ENCODE data around the gene PRDM15. TPM values are rescaled to one million over a fixed set of nuclear protein-coding genes. Genes with fewer than 3 reads are reported as not detected.

The PRDM15 gene
- total and polyA plus RNA-seq, 2 experiments from 2014 or later, result 3.0 to 10.6 TPM

DNA sequence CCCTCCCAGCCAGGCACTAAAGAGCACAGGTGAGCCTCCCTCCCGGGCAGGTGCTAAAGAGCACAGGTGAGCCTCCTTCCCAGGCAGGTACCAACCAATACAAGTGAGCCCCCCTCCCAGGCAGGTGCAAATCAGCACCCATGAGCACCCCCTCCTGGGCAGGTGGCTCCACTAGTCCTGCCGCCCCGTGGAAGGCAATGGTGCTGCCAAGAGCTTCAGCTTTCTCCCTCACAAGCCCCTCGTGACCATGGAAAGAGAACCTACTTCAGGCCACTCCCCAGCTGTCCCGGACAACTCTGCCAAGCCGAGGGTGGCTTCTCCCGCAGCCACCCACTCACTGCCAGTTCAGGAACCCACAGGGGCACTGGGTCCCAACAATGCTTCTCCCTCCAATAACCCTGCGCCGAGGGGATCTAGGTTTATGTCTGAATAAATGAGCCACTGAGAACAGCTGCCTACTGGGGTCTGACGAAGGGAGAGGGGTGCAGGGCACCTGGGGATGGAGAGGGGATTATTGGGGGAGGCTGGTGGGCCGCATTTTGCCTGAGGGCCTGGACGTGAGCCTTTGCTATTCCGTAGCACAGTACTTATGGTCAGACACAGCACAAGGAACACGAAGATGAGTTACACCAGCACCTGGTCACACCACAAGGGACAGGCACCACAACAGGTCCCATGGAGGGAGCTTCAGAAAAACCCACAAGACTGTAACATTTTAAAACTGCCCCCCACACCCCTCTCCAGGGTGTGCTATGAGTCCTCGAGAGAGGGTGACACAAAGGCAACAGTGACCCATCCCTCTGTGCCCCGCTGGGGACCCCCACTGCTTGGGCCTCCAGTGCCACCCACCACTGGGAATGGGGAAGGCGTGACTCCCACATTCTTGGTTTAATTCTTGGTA, 46.3 kb downstream of the PRDM15 start:
- Histone ChIP-seq H3K27me3 (ENCODE audit: insufficient read depth) (no peaks in the 10 kb centered on the region), H3K27ac (ENCODE audit: low read depth) (no peak overlapping the region), H3K4me3 (no peak overlapping the region), H4K20me1 (replicated peaks; ENCODE audit: insufficient read depth) (no peaks in the 10 kb centered on the region; the same call in 1 of the 2 replicates), H3F3A (replicated peaks; ENCODE audit: low read depth) (no peaks in the 10 kb centered on the region), H3K9me2 (ENCODE audit: insufficient read depth) (0 out of 2 replicates have a peak, but pooled peaks cover 5% of the 10 kb centered on the region), H3K36me3 (ENCODE audit: insufficient read depth) (no peaks in the 10 kb centered on the region; the same call in 1 of the 2 replicates), H3K4me2 (no peak overlapping the region), H2AFZ (no peak overlapping the region), H3K4me1 (ENCODE audit: insufficient read depth) (peaks cover 15% of the 10 kb centered on the region), H3K79me2 (replicated peaks; ENCODE audit: insufficient read depth) (no peaks in the 10 kb centered on the region)
- peaks cover 24% of the 10 kb centered on the region for H3K4me1 Mint-ChIP-seq
- peaks cover 20% of the 10 kb centered on the region for H3K36me3 Mint-ChIP-seq (ENCODE audit: low read depth)
- peaks cover 7% of the 10 kb centered on the region for H3K27me3 Mint-ChIP-seq (ENCODE audit: insufficient read depth, low read depth, poor library complexity)
- ATAC-seq, result no peak
- DNase-seq (ENCODE audit: low spot score), result no peak
- H3K27ac Mint-ChIP-seq, result no peak overlapping the region
- H3K4me3 Mint-ChIP-seq, result no peak overlapping the region
- TF ChIP-seq NANOG (IDR thresholded peaks at IDR 0.05; ENCODE audit: borderline replicate concordance) (no peak), CTCF (conservative IDR thresholded peaks at IDR 0.05; ENCODE audit: low read depth in 2 of 2) (peak in 1 of 2 experiments; percentile 27; a peak in 1 of 4 replicates)
- H3K9me3 Mint-ChIP-seq, result no peaks in the 10 kb centered on the region

- Histone ChIP-seq H3K4me3 (no peak overlapping the region), H4K20me1 (replicated peaks; ENCODE audit: insufficient read depth) (no peaks in the 10 kb centered on the region; the same call in none of the 2 replicates), H3F3A (replicated peaks; ENCODE audit: low read depth) (no peaks in the 10 kb centered on the region), H3K79me2 (replicated peaks; ENCODE audit: insufficient read depth) (no peaks in the 10 kb centered on the region), H3K9me2 (ENCODE audit: insufficient read depth) (0 out of 2 replicates have a peak, but pooled peaks cover 5% of the 10 kb centered on the region), H3K27me3 (ENCODE audit: insufficient read depth) (no peaks in the 10 kb centered on the region), H3K4me2 (no peak overlapping the region), H3K36me3 (ENCODE audit: insufficient read depth) (no peaks in the 10 kb centered on the region; the same call in 1 of the 2 replicates), H2AFZ (no peak overlapping the region), H3K27ac (ENCODE audit: low read depth) (no peak overlapping the region), H3K4me1 (ENCODE audit: insufficient read depth) (peaks cover 12% of the 10 kb centered on the region)
- peaks cover 7% of the 10 kb centered on the region for H3K27me3 Mint-ChIP-seq (ENCODE audit: insufficient read depth, low read depth, poor library complexity)
- H3K36me3 Mint-ChIP-seq (ENCODE audit: low read depth), result peaks cover 15% of the 10 kb centered on the region
- H3K4me1 Mint-ChIP-seq, result peaks cover 21% of the 10 kb centered on the region
- H3K9me3 Mint-ChIP-seq, result no peaks in the 10 kb centered on the region
- no peak overlapping the region for H3K4me3 Mint-ChIP-seq
- DNase-seq (ENCODE audit: low spot score) (no peak), ATAC-seq (no peak)
- H3K27ac Mint-ChIP-seq, result no peak overlapping the region
- no peak for TF ChIP-seq STAT1 (IDR thresholded peaks at IDR 0.05; ENCODE audit: unreplicated experiment)
- TF ChIP-seq ZNF462 (CRISPR knock-in tag; IDR thresholded peaks at IDR 0.05), result no peak
- no peak for TF ChIP-seq JUNB (IDR thresholded peaks at IDR 0.05; ENCODE audit: unreplicated experiment)
- no peak for TF ChIP-seq CREB1 (CRISPR knock-in tag; IDR thresholded peaks at IDR 0.05; ENCODE audit: low read depth)
- TF ChIP-seq, protein P1, sequence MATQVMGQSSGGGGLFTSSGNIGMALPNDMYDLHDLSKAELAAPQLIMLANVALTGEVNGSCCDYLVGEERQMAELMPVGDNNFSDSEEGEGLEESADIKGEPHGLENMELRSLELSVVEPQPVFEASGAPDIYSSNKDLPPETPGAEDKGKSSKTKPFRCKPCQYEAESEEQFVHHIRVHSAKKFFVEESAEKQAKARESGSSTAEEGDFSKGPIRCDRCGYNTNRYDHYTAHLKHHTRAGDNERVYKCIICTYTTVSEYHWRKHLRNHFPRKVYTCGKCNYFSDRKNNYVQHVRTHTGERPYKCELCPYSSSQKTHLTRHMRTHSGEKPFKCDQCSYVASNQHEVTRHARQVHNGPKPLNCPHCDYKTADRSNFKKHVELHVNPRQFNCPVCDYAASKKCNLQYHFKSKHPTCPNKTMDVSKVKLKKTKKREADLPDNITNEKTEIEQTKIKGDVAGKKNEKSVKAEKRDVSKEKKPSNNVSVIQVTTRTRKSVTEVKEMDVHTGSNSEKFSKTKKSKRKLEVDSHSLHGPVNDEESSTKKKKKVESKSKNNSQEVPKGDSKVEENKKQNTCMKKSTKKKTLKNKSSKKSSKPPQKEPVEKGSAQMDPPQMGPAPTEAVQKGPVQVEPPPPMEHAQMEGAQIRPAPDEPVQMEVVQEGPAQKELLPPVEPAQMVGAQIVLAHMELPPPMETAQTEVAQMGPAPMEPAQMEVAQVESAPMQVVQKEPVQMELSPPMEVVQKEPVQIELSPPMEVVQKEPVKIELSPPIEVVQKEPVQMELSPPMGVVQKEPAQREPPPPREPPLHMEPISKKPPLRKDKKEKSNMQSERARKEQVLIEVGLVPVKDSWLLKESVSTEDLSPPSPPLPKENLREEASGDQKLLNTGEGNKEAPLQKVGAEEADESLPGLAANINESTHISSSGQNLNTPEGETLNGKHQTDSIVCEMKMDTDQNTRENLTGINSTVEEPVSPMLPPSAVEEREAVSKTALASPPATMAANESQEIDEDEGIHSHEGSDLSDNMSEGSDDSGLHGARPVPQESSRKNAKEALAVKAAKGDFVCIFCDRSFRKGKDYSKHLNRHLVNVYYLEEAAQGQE (IDR thresholded peaks at IDR 0.05; ENCODE audit: unreplicated experiment), result no peak
Measured at GRCh38 chr21:41831866-41832595, 47.1 kb downstream of the PRDM15 start.

Data from GM23338 (cell line).